K562 (cell line): Measurements from ENCODE around the gene LMBR1. TPM values are rescaled to one million over a fixed set of nuclear protein-coding genes. Genes with fewer than 3 reads are reported as not detected.

ENCODE experiments used
- CLOCK ChIP-seq: fragments of 250-450 bp; sonication (Bioruptor Pico); IDR thresholded peaks from 2 replicates; pipeline ENCODE4 v1.4.0; 2020; ENCODE audit warnings: mild to moderate bottlenecking, moderate library complexity, borderline replicate concordance
- ELF1 ChIP-seq: fragments of 200-800 bp; sonication (Bioruptor generic); IDR thresholded peaks from 2 replicates; pipeline ENCODE4 v1.6.1; 2016; ENCODE audit warnings: missing genetic modification characterization, missing compliant biosample characterization
- EP400 ChIP-seq: fragments of 450-650 bp; IDR thresholded peaks from 2 replicates; pipeline ENCODE4 v1.6.1; 2017; ENCODE audit warnings: antibody characterized with exemption, mild to moderate bottlenecking, moderate library complexity
- HNRNPK ChIP-seq: fragments of 200-400 bp; formaldehyde crosslinking; IDR thresholded peaks from one replicate; pipeline ENCODE4 v1.6.1; 2018; ENCODE audit warnings: mild to moderate bottlenecking, low read depth, low read length; ENCODE audit not compliant: poor library complexity, severe bottlenecking
- KAT8 ChIP-seq: fragments of 450-650 bp; IDR thresholded peaks from 2 replicates; pipeline ENCODE4 v1.6.1; 2016; ENCODE audit warnings: low read depth, mild to moderate bottlenecking
- MAZ ChIP-seq, 2 experiments: fragments of 450-650 bp in 1 of 2; sonication (generic) in 1 of 2; formaldehyde crosslinking; IDR thresholded peaks in 1 of 2; conservative IDR thresholded peaks in 1 of 2; 2 replicates each; pipeline versions ENCODE4 v1.4.0 to v1.5.0; 2020; ENCODE audit warnings: mild to moderate bottlenecking in 1 of 2, missing genetic modification reagents in 1 of 2
- NCOA4 ChIP-seq: fragments of 450-650 bp; IDR thresholded peaks from 2 replicates; pipeline ENCODE4 v1.6.1; 2018; ENCODE audit warnings: mild to moderate bottlenecking; ENCODE audit not compliant: partially characterized antibody
- PML ChIP-seq: IDR thresholded peaks from 2 replicates; pipeline ENCODE4 v1.6.1; 2012; ENCODE audit warnings: low read length, inconsistent platforms
- PTBP1 ChIP-seq: fragments of 200-400 bp; formaldehyde crosslinking; IDR thresholded peaks from 2 replicates; pipeline ENCODE4 v1.6.1; 2017; ENCODE audit warnings: low read depth, low read length
- RFX5 ChIP-seq: IDR thresholded peaks from 2 replicates; pipeline ENCODE4 v1.6.1; 2011; ENCODE audit warnings: low read depth, mild to moderate bottlenecking, improper control_type of control experiment, low read length
- YY1 ChIP-seq, 3 experiments: IDR thresholded peaks; 2 replicates each; pipeline ENCODE4 v1.6.1; 2011; ENCODE audit warnings: low read length in 2 of 3, mild to moderate bottlenecking in 2 of 3, moderate library complexity in 2 of 3, borderline replicate concordance in 1 of 3, control low read depth in 1 of 3, low read depth in 1 of 3; ENCODE audit not compliant: insufficient read depth in 3 of 3, insufficient replicate concordance in 2 of 3, control insufficient read depth in 1 of 3, insufficient read length in 1 of 3; ENCODE audit errors: extremely low read depth in 1 of 3
- ZNF395 ChIP-seq: fragments of 200-800 bp; sonication (Bioruptor generic); IDR thresholded peaks from 2 replicates; pipeline ENCODE4 v1.6.1; 2017; ENCODE audit warnings: missing genetic modification characterization, missing compliant biosample characterization
- ZNF644 ChIP-seq: fragments of 200-800 bp; sonication (Bioruptor generic); IDR thresholded peaks from 2 replicates; pipeline ENCODE4 v1.6.1; 2016; ENCODE audit warnings: low read depth, missing genetic modification characterization, missing compliant biosample characterization
- polyA plus RNA-seq, 8 experiments: library from polyadenylated mRNA; depleted of rRNA in 4 of 8; stranded (reverse) in 5 of 8; unstranded in 3 of 8; fragments of >200 nt; fragmentation: Nextera tagmentation in 2 of 8; fragmentation: Illumina TruSeq in 1 of 8; extraction: Ambion mirVana in 2 of 8; extraction: Trizol in 1 of 8; gene quantifications; 2 replicates each; pipeline versions ENCODE4 v1.2.1 to v1.2.3, GENCODE V29; 2011 to 2014; ENCODE audit warnings: inconsistent platforms in 1 of 8, missing spikeins in 1 of 8
- total RNA-seq, 7 experiments: library from RNA; depleted of rRNA in 6 of 7; stranded (reverse); fragments of >200 nt in 6 of 7; fragmentation: Illumina TruSeq in 2 of 7; extraction: Trizol in 2 of 7; gene quantifications; 2 replicates each; pipeline versions ENCODE4 v1.2.1 to v1.2.3, GENCODE V29; 2011 to 2021; ENCODE audit warnings: low replicate concordance in 1 of 7
- TF ChIP-seq, protein P1 (sequence below): IDR thresholded peaks from 2 replicates; pipeline ENCODE4 v1.6.1; 2011; ENCODE audit warnings: borderline replicate concordance, low read depth, mild to moderate bottlenecking, moderate library complexity, low read length; ENCODE audit not compliant: insufficient read depth, poor library complexity, severe bottlenecking
- TF ChIP-seq, protein P2 (sequence below): IDR thresholded peaks from 3 replicates; pipeline ENCODE4 v1.6.1; 2011; ENCODE audit warnings: borderline replicate concordance, mild to moderate bottlenecking, moderate library complexity; ENCODE audit not compliant: insufficient read length; ENCODE audit errors: extremely low read depth

LMBR1 gene
- total and polyA plus RNA-seq, 9 of the 15 experiments (the other 6 are each of a cell fraction or from before 2014, with no cell fraction given): 7.7 to 90.0 (median 59.9) TPM

GRCh38 chr7:156640949-156641485 lies 252.0 kb downstream of the LMBR1 start (continued):
- TF ChIP-seq PML (no peak), MAZ (CRISPR knock-in tag; conservative IDR thresholded peaks at IDR 0.05 in 1 of 2, IDR thresholded peaks at IDR 0.05 in 1 of 2) (no peak), ZNF395 (no peak), ELF1 (tag) (no peak), ZNF644 (peak; percentile 80; the same call in 1 of the 2 replicates), PTBP1 (no peak), YY1 (IDR thresholded peaks at IDR 0.05; ENCODE audit: borderline replicate concordance in 1 of 3, control insufficient read depth in 1 of 3, extremely low read depth in 1 of 3, insufficient read depth in 3 of 3, insufficient read length in 1 of 3, insufficient replicate concordance in 2 of 3, low read depth in 1 of 3, low read length in 2 of 3) (peak in 1 of 3 experiments; percentile 81), RFX5 (no peak), EP400 (0 out of 2 replicates have a peak, but pooled peaks have one; percentile 47), KAT8 (no peak), CLOCK (CRISPR knock-in tag) (no peak), HNRNPK (no peak), NCOA4 (no peak)
- TF ChIP-seq, protein P1, sequence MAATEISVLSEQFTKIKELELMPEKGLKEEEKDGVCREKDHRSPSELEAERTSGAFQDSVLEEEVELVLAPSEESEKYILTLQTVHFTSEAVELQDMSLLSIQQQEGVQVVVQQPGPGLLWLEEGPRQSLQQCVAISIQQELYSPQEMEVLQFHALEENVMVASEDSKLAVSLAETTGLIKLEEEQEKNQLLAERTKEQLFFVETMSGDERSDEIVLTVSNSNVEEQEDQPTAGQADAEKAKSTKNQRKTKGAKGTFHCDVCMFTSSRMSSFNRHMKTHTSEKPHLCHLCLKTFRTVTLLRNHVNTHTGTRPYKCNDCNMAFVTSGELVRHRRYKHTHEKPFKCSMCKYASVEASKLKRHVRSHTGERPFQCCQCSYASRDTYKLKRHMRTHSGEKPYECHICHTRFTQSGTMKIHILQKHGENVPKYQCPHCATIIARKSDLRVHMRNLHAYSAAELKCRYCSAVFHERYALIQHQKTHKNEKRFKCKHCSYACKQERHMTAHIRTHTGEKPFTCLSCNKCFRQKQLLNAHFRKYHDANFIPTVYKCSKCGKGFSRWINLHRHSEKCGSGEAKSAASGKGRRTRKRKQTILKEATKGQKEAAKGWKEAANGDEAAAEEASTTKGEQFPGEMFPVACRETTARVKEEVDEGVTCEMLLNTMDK: no peak
- TF ChIP-seq, protein P2, sequence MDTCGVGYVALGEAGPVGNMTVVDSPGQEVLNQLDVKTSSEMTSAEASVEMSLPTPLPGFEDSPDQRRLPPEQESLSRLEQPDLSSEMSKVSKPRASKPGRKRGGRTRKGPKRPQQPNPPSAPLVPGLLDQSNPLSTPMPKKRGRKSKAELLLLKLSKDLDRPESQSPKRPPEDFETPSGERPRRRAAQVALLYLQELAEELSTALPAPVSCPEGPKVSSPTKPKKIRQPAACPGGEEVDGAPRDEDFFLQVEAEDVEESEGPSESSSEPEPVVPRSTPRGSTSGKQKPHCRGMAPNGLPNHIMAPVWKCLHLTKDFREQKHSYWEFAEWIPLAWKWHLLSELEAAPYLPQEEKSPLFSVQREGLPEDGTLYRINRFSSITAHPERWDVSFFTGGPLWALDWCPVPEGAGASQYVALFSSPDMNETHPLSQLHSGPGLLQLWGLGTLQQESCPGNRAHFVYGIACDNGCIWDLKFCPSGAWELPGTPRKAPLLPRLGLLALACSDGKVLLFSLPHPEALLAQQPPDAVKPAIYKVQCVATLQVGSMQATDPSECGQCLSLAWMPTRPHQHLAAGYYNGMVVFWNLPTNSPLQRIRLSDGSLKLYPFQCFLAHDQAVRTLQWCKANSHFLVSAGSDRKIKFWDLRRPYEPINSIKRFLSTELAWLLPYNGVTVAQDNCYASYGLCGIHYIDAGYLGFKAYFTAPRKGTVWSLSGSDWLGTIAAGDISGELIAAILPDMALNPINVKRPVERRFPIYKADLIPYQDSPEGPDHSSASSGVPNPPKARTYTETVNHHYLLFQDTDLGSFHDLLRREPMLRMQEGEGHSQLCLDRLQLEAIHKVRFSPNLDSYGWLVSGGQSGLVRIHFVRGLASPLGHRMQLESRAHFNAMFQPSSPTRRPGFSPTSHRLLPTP: no peak
